Measurements from ENCODE around the gene TTC9. TPM values are rescaled to one million over a fixed set of nuclear protein-coding genes. Genes with fewer than 3 reads are reported as not detected.

Gene TTC9
- total RNA-seq, result 0.23 and 0.46 TPM in 2 replicates

GRCh38 chr14:70641548-70642302 lies at the start of gene TTC9:
Gene TTC9, plus strand, starts transcription at chr14:70641916. Its CDS starts 214 bp downstream, at chr14:70642130.

GRCh38 chr14:70600382-70601157 lies 41.1 kb upstream of the TTC9 start, which contains the start of gene MED6:
Gene MED6, minus strand, starts transcription at chr14:70600655. Its CDS starts 18 bp downstream, at chr14:70600637.

Other genes starting within 250 kb of the TTC9 start
- gene SYNJ2BP, start 224.8 kb upstream of the TTC9 start, total RNA-seq, result 6.7 and 8.7 TPM in 2 replicates
- gene ADAM21, start 189.7 kb upstream of the TTC9 start, total RNA-seq, result 0.30 and 0.55 TPM in 2 replicates
- gene ADAM20, start 106.9 kb upstream of the TTC9 start, total RNA-seq, result under 0.01 and 0.04 TPM in 2 replicates
- gene MED6, start 41.3 kb upstream of the TTC9 start, total RNA-seq, result 19.1 and 21.6 TPM in 2 replicates
- gene MAP3K9, start 167.6 kb downstream of the TTC9 start, total RNA-seq, result 9.0 and 11.9 TPM in 2 replicates